GM21526 (cell line): ENCODE data around the gene DTYMK.

Experiments used
- ATAC-seq: cut with Tn5 transposase; IDR thresholded peaks from one replicate; pipeline ENCODE4 v1.9.1; 2021; ENCODE audit warnings: moderate library complexity; ENCODE audit not compliant: unreplicated experiment, low FRiP score

The DTYMK gene

DNA sequence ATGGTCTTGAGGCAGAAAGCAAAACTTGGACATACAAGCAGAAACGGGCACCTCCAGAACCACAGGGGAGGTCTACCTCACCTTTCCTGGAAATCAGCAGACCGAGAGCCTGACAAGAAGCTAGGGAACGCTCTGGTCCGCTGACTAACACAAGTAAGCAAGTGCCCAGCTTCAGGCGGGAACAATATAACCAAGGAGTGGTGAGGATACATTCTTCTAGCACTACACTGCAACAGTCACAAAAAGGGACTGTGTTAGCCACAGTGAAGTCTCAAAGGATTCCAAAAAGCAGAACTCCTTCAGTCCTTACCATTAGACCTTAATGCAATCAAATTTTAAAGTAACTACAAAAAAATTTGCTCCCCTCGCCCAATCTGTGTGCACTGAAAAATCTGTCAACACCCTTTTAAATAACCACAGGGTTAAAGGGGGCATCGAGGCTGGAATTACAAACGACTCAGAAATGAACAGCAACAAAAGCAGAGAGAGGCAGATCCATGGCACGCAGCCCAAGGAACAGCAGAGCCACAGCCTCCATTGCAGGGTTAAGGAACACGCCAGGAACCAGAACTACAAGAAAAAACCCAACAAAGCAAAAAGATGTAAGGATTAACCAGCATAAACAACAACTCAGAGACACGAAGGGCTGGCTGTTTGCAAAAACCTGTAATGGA lies 56.7 kb downstream of the DTYMK start:
- no peak for ATAC-seq

DNA sequence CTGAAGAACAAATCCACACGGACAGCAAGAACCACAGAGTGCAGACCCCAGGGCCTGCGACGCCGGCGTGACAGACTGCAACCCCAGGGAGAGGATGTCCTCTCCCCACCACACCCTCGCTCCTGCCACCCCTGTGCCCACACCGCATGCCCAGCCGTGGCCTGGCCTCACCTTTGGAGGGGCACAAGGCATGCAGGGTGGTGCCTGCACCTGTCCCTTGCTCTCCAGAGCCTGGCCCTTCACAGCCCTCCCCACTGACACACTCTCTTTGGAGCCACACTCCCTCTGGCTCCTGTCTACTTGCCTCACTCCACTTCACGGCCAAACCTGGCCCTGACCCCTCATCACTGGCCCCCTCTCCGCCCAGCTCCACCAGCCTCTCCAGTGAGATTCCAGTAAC lies 58.9 kb downstream of the DTYMK start:
- ATAC-seq: no peak
